B cell (primary cell): ENCODE data around the gene ATP6V1D.

Experiments used
- EZH2 ChIP-seq: IDR thresholded peaks from 2 replicates; pipeline ENCODE4 v1.6.1; 2012; ENCODE audit warnings: borderline replicate concordance, low read depth, mild to moderate bottlenecking, moderate library complexity, low read length; ENCODE audit not compliant: insufficient read depth, poor library complexity, severe bottlenecking
- TF ChIP-seq, protein P1 (sequence below): fragments of 200-600 bp; IDR thresholded peaks from one replicate; pipeline ENCODE4 v1.8.0; 2022; ENCODE audit warnings: antibody characterized with exemption, mild to moderate bottlenecking

- TF ChIP-seq, protein P1, sequence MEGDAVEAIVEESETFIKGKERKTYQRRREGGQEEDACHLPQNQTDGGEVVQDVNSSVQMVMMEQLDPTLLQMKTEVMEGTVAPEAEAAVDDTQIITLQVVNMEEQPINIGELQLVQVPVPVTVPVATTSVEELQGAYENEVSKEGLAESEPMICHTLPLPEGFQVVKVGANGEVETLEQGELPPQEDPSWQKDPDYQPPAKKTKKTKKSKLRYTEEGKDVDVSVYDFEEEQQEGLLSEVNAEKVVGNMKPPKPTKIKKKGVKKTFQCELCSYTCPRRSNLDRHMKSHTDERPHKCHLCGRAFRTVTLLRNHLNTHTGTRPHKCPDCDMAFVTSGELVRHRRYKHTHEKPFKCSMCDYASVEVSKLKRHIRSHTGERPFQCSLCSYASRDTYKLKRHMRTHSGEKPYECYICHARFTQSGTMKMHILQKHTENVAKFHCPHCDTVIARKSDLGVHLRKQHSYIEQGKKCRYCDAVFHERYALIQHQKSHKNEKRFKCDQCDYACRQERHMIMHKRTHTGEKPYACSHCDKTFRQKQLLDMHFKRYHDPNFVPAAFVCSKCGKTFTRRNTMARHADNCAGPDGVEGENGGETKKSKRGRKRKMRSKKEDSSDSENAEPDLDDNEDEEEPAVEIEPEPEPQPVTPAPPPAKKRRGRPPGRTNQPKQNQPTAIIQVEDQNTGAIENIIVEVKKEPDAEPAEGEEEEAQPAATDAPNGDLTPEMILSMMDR: no peak
- TF ChIP-seq EZH2: no peak
Measured at GRCh38 chr14:67357969-67358354, 1.6 kb downstream of the ATP6V1D start.
